Colon (tissue), 2 donors: ENCODE measurements around the gene C20orf144.
"Not testable (repeated sequence)": the region's sequence is repeated elsewhere in the genome, so short reads cannot be mapped to it uniquely, and the experiment has no call there.

Source experiments
- FAIRE-seq: peaks from 2 replicates; lab custom pipeline; 2012; peaks lifted over from hg19 to GRCh38; lab: Jason Lieb, UNC
- donor health status: control.
- donor health status: control.

Gene C20orf144

GRCh38 chr20:33662172-33662571, at the start of gene C20orf144:
TSS of gene C20orf144 (plus strand) at chr20:33662327. CDS start at chr20:33662346, 19 bp downstream.
- FAIRE-seq = no peak

DNA sequence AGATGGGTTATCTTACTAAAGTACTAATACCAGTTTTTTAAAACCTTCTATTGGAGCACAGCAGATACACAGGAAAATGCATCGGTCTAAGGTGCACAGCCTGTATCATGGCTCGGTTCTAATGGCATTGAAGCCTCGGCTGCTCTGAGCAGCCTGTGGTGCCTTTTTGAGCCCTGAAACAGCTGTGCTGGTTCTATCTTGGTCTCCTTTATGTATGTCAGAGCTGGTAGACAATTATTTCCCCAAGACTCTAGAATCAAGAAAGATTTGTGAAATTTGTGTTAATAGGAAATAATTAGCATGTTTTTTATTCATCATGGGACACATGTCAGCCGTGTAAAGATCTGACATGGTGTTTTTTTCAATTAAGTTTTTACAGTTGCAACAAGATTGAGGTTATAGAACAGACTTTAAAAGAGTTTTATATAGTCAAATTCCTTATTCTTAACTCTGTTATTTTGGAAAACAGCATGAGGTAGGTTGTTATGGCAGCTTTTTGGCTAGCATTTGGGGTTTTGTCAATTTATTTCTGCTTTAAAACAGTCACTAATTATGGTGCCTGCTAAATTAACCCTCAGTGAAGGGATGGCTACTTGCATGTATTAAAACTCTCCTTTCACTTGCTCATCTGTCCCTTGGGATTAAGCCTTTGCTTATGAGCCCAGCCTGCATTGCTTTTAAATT, 40.3 kb upstream of the C20orf144 start:
- FAIRE-seq = no peak

DNA sequence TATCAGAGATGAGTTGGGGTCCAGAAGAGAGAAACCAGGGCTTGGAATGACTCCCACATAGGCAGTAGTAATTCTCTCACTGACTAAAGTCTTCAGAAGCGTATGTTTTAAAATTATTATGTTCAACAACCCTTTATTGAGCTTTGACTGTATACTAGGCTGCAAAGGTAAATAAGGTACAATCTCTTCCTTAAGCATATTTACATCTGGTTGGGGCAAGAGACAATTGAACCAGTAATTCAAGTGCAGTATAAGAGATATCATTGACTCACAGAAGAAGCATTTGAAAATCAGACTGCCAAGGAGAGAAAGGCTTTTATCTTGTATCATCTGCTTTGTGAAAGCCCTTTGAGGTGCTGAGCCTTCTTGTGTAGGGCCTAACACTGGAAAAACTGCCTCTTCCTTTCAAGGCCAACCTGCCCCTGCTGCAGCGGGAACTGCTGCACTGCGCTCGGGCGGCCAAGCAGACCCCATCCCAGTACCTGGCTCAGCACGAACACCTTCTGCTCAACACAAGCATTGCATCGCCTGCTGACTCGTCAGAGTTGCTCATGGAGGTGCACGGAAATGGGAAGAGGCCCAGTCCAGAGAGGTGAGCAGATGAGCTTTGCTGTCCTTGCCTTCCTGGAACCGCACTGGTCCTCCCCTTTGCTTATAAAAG, 39.3 kb upstream of the C20orf144 start:
- no peak for FAIRE-seq

DNA sequence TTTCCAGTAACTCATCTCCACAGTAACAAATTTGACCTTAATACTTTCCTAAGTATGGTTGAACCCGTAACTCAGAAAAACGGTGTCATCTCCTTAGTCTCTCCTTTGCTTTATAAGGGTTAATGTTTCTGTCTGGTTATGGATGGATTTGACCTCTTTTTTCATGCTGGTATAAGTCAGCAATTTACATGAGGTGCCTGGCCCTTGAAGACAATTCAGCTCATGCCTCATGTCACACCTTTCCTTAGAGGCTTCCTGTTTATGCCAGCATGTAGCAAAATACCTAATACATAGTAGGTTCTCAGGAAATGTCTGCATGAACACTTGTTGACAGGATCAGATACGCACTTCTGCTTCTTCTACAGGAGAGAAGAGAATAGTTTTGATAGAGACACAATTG, 37.7 kb upstream of the C20orf144 start:
- FAIRE-seq = no peak

- no peak for FAIRE-seq
Observed at GRCh38 chr20:33626190-33626589, 35.9 kb upstream of the C20orf144 start.

DNA sequence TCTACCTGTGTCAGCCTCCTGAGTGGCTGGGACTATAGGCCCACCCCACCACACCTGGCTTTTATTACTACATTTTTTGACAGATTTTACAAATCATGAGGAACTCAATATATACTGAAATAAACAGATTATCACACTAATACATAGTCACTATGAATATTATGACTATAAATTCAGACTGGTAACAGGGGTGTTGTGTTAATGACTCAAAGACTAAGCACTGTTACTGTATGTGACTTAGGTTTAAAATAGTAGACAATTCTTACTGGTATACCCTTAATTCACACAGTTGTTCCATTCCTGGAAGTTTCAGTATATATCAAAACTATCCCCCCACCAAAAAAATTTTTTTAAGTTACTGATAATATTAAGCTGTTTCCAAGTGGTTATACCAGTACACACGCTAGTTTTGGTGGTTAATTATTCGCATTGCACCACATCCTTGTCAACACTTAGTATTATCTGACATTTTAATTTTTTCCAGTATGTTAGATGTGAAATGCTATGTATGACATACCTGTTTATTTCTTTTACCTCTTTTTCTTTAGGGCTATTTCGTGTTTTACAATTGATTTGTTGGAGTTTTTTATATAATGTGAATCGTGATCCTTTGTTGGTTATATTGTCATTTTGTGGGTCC, 34.4 kb upstream of the C20orf144 start:
- FAIRE-seq = no peak

- no peak for FAIRE-seq
Observed at GRCh38 chr20:33629533-33629932, 32.6 kb upstream of the C20orf144 start.

- no peak for FAIRE-seq
Observed at GRCh38 chr20:33629979-33630378, 32.1 kb upstream of the C20orf144 start.

DNA sequence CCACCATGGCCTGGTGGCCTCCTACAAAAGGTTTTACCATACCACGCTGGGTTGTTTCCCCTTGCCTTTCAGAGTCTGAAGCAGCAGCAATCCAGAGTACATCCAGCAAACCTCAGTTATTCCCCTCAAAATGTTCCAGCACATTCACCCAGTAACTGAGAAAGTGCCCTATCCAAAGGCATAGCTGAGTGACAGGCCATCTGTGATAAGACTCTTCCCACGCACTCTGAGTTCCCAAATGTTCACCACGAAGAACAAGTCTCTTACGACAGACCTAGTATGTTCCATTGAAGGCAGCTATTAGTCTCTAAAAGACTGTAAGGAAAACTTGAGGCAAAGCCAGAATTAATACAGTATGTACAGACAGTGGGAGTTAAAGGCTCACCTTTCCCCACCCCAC, 31.6 kb upstream of the C20orf144 start:
- no peak for FAIRE-seq

DNA sequence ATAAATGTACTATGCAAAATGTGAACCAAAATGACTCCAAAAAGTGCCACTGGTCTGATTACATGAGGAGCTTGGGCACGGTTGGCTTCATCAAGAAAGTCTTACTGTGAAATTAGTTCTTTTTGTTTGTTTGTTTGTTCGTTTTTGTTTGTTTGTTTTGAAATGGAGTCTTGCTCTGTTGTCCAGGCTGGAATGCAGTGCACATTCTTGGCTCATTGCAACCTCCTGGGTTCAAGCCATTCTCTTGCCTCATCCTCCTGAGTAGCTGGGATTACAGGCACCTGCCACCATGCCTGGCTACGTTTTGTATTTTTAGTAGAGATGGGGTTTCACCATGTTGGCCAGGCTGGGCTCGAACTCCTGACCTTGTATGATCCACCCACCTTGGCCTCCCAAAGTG, 30.2 kb upstream of the C20orf144 start:
- not testable (repeated sequence) for FAIRE-seq

GRCh38 chr20:33635341-33635740, 26.8 kb upstream of the C20orf144 start:
- no peak for FAIRE-seq

- no peak for FAIRE-seq
Observed at GRCh38 chr20:33636776-33637175, 25.4 kb upstream of the C20orf144 start.

- no peak for FAIRE-seq
Observed at GRCh38 chr20:33640287-33640686, 21.8 kb upstream of the C20orf144 start.

GRCh38 chr20:33644313-33645071, 17.6 kb upstream of the C20orf144 start:
- no peak for FAIRE-seq

DNA sequence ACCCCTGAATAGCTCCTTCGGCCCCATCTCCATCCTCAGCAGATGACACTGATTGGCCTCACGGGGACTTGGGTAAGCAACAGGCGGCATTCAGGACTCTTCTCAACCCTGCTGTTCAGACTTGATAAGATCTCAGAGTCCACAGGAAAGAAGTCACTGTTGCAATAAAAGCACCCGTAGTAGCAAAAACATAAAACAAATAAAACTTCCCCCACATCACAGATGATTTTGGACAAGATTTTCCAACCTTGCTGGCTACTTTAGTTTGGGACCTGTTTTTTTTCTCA, 17.1 kb upstream of the C20orf144 start:
- no peak for FAIRE-seq

DNA sequence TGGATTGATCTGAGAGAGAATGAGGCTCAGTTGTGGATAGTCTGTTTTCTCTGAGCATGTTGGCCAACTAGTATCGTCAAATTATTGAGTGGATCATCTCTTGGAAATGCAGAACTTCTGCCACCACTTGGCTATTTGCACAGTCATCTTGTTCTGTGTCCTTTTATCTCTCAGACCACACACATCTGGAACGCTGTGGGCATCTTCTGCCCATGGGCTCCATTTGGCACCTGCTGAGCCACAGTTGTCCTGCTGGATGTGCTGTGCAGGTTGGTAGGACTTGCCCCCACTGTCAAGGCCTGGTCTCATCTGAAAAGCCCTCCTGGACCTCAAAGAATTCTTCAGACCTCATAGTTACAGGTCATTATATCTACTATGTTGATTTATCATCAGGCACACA, 16.7 kb upstream of the C20orf144 start:
- no peak for FAIRE-seq

DNA sequence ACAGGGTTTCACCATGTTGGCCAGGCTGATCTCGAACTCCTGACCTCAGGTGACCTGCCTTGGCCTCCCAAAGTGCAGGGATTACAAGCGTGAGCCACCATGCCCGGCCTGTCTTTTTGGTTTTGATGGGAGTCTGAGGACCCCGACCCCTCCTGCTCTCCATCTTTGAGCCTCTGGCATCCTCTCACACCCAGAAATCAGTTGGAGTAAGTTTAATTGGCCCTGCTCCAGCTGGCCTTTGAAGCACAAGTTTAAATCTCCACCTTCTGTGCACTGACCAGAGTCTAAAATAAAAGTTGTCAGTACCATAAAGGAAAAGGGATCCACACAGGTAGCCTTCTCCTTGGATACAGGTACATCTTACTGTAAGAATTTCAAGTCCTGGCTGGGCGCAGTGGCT, 15.9 kb upstream of the C20orf144 start:
- no peak for FAIRE-seq

DNA sequence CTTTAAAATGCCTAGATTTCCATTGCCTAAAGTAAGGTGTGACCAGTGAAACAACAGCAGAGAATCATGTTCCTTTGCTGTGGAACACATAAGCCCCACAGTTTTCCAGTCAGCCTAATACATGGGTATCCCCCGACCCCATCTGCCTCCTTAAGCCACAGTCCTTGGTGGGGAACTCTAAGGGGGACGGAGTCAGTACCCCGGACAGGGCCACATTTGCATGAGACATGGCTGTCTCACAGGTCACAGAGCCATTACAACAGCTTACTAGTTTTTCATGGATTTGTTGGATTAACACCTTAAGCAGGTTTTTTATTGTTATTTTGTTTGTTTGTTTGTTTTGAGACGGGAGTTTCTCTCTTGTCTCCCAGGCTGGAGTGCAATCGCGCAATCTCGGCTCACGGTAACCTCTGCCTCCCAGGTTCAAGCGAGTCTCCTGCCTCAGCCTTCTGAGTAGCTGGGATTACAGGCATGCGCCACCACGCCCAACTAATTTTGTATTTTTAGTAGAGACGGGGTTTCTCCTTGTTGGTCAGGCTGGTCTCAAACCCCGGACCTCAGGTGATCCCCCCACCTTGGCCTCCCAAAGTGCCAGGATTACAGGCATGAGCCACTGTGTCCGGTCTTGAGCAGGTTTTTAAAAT, 15.0 kb upstream of the C20orf144 start:
- FAIRE-seq = not testable (repeated sequence)

GRCh38 chr20:33647603-33648395, 14.3 kb upstream of the C20orf144 start:
- no peak for FAIRE-seq

GRCh38 chr20:33648396-33649004, 13.6 kb upstream of the C20orf144 start:
- no peak for FAIRE-seq

- FAIRE-seq = no peak
Observed at GRCh38 chr20:33649201-33649681, 12.9 kb upstream of the C20orf144 start.
